Upper lobe of left lung (tissue), 4 donors: Measurements from ENCODE around the gene CSNK1A1L.

ENCODE experiments used
- POLR2A ChIP-seq, 4 donors: fragments of 450-650 bp; IDR thresholded peaks; one replicate each; pipeline ENCODE4 v1.5.1; 2016 to 2017; ENCODE audit warnings: antibody characterized with exemption in 4 of 4, mild to moderate bottlenecking in 2 of 4
- TF ChIP-seq, protein P1 (sequence below), 6 experiments: fragments of 450-650 bp in 4 of 6; fragments of 200-600 bp in 2 of 6; sonication (generic) in 2 of 6; IDR thresholded peaks; one replicate each; pipeline ENCODE4 v1.5.1; 2016 to 2019; ENCODE audit warnings: antibody characterized with exemption in 6 of 6

DNA sequence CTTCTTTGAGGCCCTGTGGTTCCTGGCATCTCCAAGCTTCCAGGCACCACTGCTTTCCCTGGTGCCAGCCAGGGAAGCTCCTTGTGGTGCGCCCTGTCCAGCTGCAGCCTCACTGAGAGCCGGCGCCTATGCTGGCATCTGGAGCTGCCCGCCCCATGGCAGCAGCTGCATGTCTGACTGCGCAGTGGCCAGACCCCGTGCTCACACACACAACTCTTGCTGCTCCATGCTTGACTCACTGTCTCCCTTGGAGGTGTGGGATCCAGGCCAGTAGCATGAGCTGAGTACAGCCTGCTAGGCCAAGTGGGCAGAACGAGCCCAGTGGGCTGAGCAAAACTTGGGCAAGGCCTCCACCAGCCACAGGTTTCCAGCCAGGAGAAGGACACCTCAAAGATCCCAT is 34.5 kb downstream of the CSNK1A1L start:
- TF ChIP-seq, protein P1, sequence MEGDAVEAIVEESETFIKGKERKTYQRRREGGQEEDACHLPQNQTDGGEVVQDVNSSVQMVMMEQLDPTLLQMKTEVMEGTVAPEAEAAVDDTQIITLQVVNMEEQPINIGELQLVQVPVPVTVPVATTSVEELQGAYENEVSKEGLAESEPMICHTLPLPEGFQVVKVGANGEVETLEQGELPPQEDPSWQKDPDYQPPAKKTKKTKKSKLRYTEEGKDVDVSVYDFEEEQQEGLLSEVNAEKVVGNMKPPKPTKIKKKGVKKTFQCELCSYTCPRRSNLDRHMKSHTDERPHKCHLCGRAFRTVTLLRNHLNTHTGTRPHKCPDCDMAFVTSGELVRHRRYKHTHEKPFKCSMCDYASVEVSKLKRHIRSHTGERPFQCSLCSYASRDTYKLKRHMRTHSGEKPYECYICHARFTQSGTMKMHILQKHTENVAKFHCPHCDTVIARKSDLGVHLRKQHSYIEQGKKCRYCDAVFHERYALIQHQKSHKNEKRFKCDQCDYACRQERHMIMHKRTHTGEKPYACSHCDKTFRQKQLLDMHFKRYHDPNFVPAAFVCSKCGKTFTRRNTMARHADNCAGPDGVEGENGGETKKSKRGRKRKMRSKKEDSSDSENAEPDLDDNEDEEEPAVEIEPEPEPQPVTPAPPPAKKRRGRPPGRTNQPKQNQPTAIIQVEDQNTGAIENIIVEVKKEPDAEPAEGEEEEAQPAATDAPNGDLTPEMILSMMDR (IDR thresholded peaks at IDR 0.05), result no peak
- TF ChIP-seq POLR2A (IDR thresholded peaks at IDR 0.05), result no peak
